Kidney epithelial cell (primary cell): ENCODE data around the gene TST. TPM values are rescaled to one million over a fixed set of nuclear protein-coding genes. Genes with fewer than 3 reads are reported as not detected.
A peak's percentile ranks its signal among the peaks of the same experiment; 100 is the strongest.

Experiments
- DNase-seq: peaks from one replicate; pipeline ENCODE4 v3.0.0-alpha.2; 2010; ENCODE audit warnings: low read depth
- H3K27me3 ChIP-seq: 2 replicates; pipeline ENCODE4 v1.6.0; 2011; ENCODE audit warnings: low read length; ENCODE audit not compliant: control insufficient read depth, insufficient read depth
- H3K36me3 ChIP-seq: 2 replicates; pipeline ENCODE4 v1.5.1; 2011; ENCODE audit warnings: low read length; ENCODE audit not compliant: control insufficient read depth, insufficient read depth
- H3K4me3 ChIP-seq: 2 replicates; pipeline ENCODE4 v1.5.1; 2011; ENCODE audit warnings: low read depth, mild to moderate bottlenecking, control low read depth, low read length
- total RNA-seq: library from RNA; depleted of rRNA; stranded (reverse); fragments of >200 nt; gene quantifications from 2 replicates; pipeline ENCODE4 v1.2.3, GENCODE V29; 2015
- TF ChIP-seq, protein P1 (sequence below): IDR thresholded peaks from 2 replicates; pipeline ENCODE4 v1.5.1; 2011; ENCODE audit warnings: mild to moderate bottlenecking, moderate library complexity, low read length, control low read depth, inconsistent platforms; ENCODE audit not compliant: insufficient read depth, poor library complexity, severe bottlenecking

Gene TST
- total RNA-seq, 1 donor from 2014 or later = 64.3 TPM

DNA sequence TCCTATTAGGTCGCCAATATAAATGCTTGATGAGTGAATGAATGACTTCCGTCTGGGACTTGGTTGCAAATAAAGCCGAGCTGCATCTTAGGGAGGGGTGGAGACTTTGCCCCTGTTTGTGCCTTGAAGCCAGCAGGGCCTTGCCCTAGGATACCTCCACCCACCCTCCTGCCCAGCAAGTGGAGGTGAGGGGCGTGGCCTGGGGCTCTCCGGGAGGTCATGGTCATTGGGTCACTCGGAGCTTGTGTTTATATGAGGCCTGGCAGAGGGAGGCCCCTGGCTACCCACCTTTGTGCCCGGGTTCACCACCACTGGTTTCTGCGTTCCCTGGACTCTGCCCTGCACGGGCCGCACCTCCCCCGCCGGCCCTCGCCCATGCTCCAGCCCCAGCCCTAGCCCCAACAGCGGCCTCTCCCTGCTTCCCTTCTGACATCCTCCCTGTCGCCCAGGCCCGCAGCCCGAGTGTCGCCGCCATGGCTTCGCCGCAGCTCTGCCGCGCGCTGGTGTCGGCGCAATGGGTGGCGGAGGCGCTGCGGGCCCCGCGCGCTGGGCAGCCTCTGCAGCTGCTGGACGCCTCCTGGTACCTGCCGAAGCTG lies 4.6 kb upstream of the TST start:
- TF ChIP-seq, protein P1, sequence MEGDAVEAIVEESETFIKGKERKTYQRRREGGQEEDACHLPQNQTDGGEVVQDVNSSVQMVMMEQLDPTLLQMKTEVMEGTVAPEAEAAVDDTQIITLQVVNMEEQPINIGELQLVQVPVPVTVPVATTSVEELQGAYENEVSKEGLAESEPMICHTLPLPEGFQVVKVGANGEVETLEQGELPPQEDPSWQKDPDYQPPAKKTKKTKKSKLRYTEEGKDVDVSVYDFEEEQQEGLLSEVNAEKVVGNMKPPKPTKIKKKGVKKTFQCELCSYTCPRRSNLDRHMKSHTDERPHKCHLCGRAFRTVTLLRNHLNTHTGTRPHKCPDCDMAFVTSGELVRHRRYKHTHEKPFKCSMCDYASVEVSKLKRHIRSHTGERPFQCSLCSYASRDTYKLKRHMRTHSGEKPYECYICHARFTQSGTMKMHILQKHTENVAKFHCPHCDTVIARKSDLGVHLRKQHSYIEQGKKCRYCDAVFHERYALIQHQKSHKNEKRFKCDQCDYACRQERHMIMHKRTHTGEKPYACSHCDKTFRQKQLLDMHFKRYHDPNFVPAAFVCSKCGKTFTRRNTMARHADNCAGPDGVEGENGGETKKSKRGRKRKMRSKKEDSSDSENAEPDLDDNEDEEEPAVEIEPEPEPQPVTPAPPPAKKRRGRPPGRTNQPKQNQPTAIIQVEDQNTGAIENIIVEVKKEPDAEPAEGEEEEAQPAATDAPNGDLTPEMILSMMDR = no peak
- H3K36me3 ChIP-seq = peaks cover 2% of the 10 kb centered on the region
- H3K4me3 ChIP-seq = no peak overlapping the region
- no peak for DNase-seq
- no peaks in the 10 kb centered on the region for H3K27me3 ChIP-seq

DNA sequence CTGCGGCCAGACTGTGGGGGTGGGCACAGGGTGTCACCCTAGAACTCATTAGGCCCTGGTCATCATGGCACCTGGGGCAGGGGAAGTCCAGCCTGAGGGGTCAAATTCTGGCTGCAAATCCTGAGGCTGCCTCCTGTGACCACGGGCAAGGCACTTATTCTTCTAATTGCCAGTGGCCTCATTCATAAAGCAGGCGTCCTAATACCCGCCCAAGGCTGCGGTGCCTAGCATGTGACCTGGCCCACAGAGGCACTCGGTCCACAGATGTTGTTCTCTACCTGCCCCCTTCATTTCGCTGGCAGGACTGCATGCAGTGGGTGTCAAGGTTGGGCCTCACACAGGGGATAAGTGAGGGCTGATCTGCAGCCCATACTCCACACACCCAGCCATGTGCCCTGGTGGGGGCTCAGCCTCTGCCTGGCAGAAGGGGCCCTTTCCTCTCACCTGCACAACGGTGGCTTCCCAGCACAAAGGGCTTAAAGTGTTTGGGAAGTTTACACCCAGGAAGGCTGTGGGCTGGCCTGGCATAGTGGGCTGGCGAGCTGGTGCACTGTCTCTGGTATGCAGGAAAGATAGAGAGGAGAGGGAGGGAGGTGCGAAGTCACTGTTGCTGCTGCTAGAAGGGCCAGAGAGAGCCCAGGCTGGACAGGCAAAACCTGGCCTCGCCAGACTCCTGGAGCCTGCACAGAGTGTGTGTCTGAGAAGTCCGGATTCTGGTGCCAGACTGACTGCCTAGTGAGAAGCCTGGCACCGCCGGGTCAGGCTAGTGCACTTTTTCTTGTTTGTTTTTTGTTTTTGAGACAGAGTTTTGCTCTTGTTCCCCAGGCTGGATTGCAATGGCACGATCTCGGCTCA lies 3.5 kb upstream of the TST start:
- TF ChIP-seq, protein P1 = no peak
- no peak overlapping the region for H3K4me3 ChIP-seq
- no peaks in the 10 kb centered on the region for H3K27me3 ChIP-seq
- DNase-seq = no peak
- H3K36me3 ChIP-seq = peaks cover 3% of the 10 kb centered on the region

DNA sequence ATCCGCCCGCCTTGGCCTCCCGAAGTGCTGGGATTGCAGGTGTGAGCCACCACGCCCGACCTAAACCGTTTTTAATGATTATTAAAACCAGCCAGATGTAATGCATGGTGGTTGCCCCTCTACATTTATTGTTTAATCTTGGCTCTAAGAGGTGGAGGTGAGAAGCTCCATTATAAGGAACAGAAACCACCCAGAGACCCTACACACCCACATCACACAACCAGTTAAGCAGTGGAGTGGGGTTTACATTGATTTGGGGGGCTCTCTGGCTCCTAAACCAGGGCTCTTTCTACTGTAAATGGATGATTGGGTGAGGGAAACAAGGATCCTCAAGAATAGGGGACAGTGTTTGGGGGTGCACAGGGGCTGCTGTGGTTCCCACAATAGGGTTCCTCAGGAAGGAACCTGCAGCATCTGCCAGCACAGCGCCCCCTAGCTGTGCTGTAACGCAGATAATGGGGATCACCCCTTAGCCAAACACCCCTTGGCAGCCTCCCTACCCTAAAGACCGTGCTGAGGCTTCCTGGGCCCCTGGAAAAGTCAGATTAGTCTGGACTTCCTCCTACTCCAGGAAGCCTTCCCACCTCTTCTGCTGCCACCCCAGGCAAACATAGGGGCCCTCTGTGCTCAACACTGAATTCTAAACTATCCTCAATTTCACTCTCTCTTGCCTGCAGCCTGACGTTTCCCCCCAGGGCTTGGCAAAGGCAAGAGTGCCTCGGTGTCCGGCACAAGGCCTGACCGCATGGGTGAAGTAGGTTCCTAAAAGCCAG lies 2.6 kb upstream of the TST start:
- no peak overlapping the region for H3K4me3 ChIP-seq
- peaks cover 3% of the 10 kb centered on the region for H3K36me3 ChIP-seq
- DNase-seq = no peak
- TF ChIP-seq, protein P1 = peak; percentile 87
- no peaks in the 10 kb centered on the region for H3K27me3 ChIP-seq

DNA sequence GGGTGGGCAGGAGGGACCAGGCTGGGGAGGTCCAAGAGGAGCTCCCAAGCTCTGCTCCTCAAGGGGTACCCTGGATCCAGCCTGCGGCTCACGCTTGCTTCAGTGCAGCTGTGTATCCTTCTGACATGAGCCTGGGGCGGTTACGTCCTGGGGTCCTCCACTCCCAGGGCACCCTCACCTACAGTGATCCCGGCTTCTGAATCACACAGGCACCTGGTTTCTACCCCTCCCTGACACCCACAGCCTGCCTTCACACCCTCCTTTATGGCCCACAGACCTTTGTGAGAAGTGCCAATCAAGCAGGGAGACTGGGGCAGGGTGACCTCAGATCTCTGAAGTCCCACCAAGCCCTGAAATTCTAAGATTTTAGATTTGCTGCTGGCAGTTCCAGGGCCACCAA lies 1.8 kb upstream of the TST start:
- TF ChIP-seq, protein P1 = no peak
- Histone ChIP-seq H3K27me3 (no peaks in the 10 kb centered on the region), H3K4me3 (no peak overlapping the region), H3K36me3 (peaks cover 3% of the 10 kb centered on the region)
- no peak for DNase-seq

DNA sequence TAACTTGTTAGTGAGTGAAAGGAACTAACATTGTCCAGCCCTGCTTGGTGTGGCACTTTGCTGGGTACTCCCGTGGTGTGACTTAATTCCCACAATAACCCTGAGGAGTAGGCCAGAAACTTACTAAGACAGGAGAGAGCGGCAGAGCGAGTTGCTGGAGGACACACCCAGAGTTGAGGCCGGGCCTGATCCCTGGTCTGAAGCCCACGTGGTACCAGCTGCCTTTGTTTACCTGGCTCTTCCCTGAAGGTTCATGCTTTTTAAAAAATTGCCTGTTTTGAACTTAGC lies 889 bp upstream of the TST start:
- Histone ChIP-seq H3K27me3 (no peaks in the 10 kb centered on the region), H3K4me3 (peak overlapping the region; percentile 88), H3K36me3 (peaks cover 3% of the 10 kb centered on the region)
- TF ChIP-seq, protein P1 = no peak
- DNase-seq = no peak
